SJSA1 (cell line): ENCODE results near the gene SNRK. TPM values are rescaled to one million over a fixed set of nuclear protein-coding genes. Genes with fewer than 3 reads are reported as not detected.

Experiments
- DNase-seq, 2 experiments: peaks; one replicate each; pipeline ENCODE4 v3.0.0-alpha.2; 2015 to 2020; ENCODE audit warnings: low spot score in 2 of 2, low read depth in 1 of 2
- H3K27ac ChIP-seq: fragments of 250-450 bp; sonication (Bioruptor Pico); 2 replicates; pipeline ENCODE4 v1.5.1; 2020; ENCODE audit warnings: mild to moderate bottlenecking, moderate library complexity
- H3K27me3 ChIP-seq: fragments of 250-450 bp; sonication (Bioruptor Pico); replicated peaks from 2 replicates; pipeline ENCODE4 v1.5.1; 2020; ENCODE audit warnings: mild to moderate bottlenecking, moderate library complexity
- H3K36me3 ChIP-seq: fragments of 250-450 bp; sonication (Bioruptor Pico); 2 replicates; pipeline ENCODE4 v1.5.1; 2020; ENCODE audit warnings: mild to moderate bottlenecking
- H3K4me1 ChIP-seq: fragments of 250-450 bp; sonication (Bioruptor Pico); replicated peaks from 2 replicates; pipeline ENCODE4 v1.6.1; 2021; ENCODE audit warnings: mild to moderate bottlenecking
- H3K4me3 ChIP-seq: fragments of 250-450 bp; sonication (Bioruptor Pico); 2 replicates; pipeline ENCODE4 v1.5.1; 2020; ENCODE audit warnings: mild to moderate bottlenecking
- H3K9me3 ChIP-seq: fragments of 250-450 bp; sonication (Bioruptor Pico); replicated peaks from 2 replicates; pipeline ENCODE4 v1.5.1; 2020; ENCODE audit warnings: mild to moderate bottlenecking
- total RNA-seq: library from RNA; depleted of rRNA; stranded (reverse); fragments of >200 nt; shearing (Covaris generic); gene quantifications from 2 replicates; pipeline ENCODE4 v1.2.3, GENCODE V29; 2014; rRNA removed

The SNRK gene
- total RNA-seq, 1 experiment from 2014 or later = 14.8 TPM

DNA sequence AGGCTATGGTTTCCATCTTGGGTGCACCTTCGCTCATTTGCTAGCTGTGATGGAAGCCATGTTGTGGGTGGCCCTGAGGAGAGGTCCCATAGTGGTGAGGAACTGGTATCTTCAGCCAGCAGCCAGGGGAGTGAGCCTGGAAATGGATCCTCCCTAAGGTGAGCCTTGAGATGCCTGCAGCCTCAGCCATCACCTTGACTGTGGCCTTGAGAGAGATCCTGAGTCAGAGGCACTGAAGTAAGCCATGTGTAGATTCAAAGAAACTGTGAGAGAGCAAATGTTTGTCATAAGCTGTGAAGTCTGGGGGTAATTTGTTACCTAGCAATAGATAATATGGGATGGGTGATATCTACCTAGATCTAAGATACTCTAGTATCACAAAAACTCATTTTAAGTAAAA lies 105.3 kb downstream of the SNRK start:
- Histone ChIP-seq H3K27me3 (no peaks in the 10 kb centered on the region), H3K27ac (no peak overlapping the region), H3K4me3 (no peak overlapping the region), H3K9me3 (no peaks in the 10 kb centered on the region), H3K36me3 (no peaks in the 10 kb centered on the region), H3K4me1 (peaks cover 15% of the 10 kb centered on the region)
- no peak for DNase-seq

GRCh38 chr3:43394041-43394554 lies 107.8 kb downstream of the SNRK start:
- Histone ChIP-seq H3K36me3 (no peaks in the 10 kb centered on the region), H3K27ac (no peak overlapping the region), H3K9me3 (no peaks in the 10 kb centered on the region), H3K27me3 (no peaks in the 10 kb centered on the region), H3K4me3 (no peak overlapping the region), H3K4me1 (peaks cover 12% of the 10 kb centered on the region)
- DNase-seq = no peak

- Histone ChIP-seq H3K9me3 (no peaks in the 10 kb centered on the region), H3K4me1 (no peaks in the 10 kb centered on the region), H3K36me3 (no peaks in the 10 kb centered on the region), H3K4me3 (no peak overlapping the region), H3K27ac (no peak overlapping the region), H3K27me3 (no peaks in the 10 kb centered on the region)
- DNase-seq = no peak
These were observed 112.7 kb downstream of the SNRK start for GRCh38 chr3:43399034-43399433.

- Histone ChIP-seq H3K27ac (no peak overlapping the region), H3K27me3 (no peaks in the 10 kb centered on the region), H3K9me3 (no peaks in the 10 kb centered on the region), H3K4me1 (no peaks in the 10 kb centered on the region), H3K4me3 (no peak overlapping the region), H3K36me3 (no peaks in the 10 kb centered on the region)
- DNase-seq = no peak
These were observed 113.8 kb downstream of the SNRK start for GRCh38 chr3:43400167-43400566.

Other genes starting within 250 kb of the SNRK start
- 0.78 and 4.6 TPM in 2 replicates for gene POMGNT2, start 180.5 kb upstream of the SNRK start, total RNA-seq